GM12891 (cell line): ENCODE results near the gene FASTKD1.
"Not testable (repeated sequence)": the region's sequence is repeated elsewhere in the genome, so short reads cannot be mapped to it uniquely, and the experiment has no call there.

Source experiments
- PAX5 ChIP-seq: IDR thresholded peaks from 2 replicates; pipeline ENCODE4 v1.6.1; 2011; ENCODE audit warnings: low read length, moderate library complexity, mild to moderate bottlenecking; ENCODE audit not compliant: insufficient read depth, severe bottlenecking
- POLR2A ChIP-seq: IDR thresholded peaks from 2 replicates; pipeline ENCODE4 v1.6.1; 2011; ENCODE audit warnings: low read depth, low read length, control low read depth
- POLR2AphosphoS5 ChIP-seq: IDR thresholded peaks from 2 replicates; pipeline ENCODE4 v1.6.1; 2011; ENCODE audit warnings: low read depth, low read length, control low read depth
- POU2F2 ChIP-seq: IDR thresholded peaks from 2 replicates; pipeline ENCODE4 v1.6.1; 2011; ENCODE audit warnings: low read depth, mild to moderate bottlenecking, control low read depth, low read length, moderate library complexity
- SPI1 ChIP-seq: IDR thresholded peaks from 2 replicates; pipeline ENCODE4 v1.6.1; 2011; ENCODE audit warnings: low read depth, low read length, control low read depth
- TAF1 ChIP-seq: IDR thresholded peaks from 2 replicates; pipeline ENCODE4 v1.6.1; 2011; ENCODE audit warnings: low read depth, low read length, control low read depth

DNA sequence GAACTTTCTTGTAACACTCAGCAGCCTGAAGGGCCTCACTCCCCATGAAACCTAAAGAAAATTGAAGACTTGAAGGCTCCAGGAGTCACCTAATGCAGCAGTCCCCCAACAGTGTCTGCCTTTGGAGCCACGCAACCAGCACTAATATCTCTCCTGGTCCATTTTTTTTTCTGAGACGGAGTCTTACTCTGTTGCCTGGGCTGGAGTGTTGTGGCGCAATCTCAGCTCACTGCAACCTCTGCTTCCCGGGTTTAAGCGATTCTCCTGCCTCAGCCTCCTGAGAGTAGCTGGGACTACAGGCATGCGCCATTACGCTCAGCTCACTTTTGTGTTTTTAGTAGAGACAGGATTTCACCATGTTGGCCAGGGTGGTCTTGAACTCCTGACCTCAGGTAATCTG, 22.9 kb upstream of the FASTKD1 start:
- not testable (repeated sequence) for TF ChIP-seq POLR2A, SPI1, POLR2AphosphoS5, TAF1, POU2F2, PAX5
